GM12865 (cell line): ENCODE measurements around the gene MMS19.

ENCODE experiments used
- DNase-seq: peaks from one replicate; pipeline ENCODE4 v3.0.0; 2010; ENCODE audit warnings: low read depth
- H3K4me3 ChIP-seq: 2 replicates; pipeline ENCODE4 v1.5.1; 2011; ENCODE audit warnings: mild to moderate bottlenecking, low read depth, low read length, control low read depth
- CTCF ChIP-seq: IDR thresholded peaks from 2 replicates; pipeline ENCODE4 v1.5.1; 2011; ENCODE audit warnings: low read length, control low read depth, low read depth, inconsistent platforms; ENCODE audit not compliant: insufficient read depth; ENCODE audit errors: missing control alignments

MMS19 gene

GRCh38 chr10:97511711-97512440, 13.7 kb upstream of the MMS19 start:
- no peak for DNase-seq
- H3K4me3 ChIP-seq, result no peak overlapping the region
- TF ChIP-seq CTCF, result no peak

GRCh38 chr10:97510686-97511085, 12.5 kb upstream of the MMS19 start:
- DNase-seq, result no peak
- TF ChIP-seq CTCF, result no peak
- H3K4me3 ChIP-seq, result no peak overlapping the region

- DNase-seq, result no peak
- H3K4me3 ChIP-seq, result no peak overlapping the region
- no peak for TF ChIP-seq CTCF
These were observed 11.0 kb upstream of the MMS19 start for GRCh38 chr10:97509120-97509680.

GRCh38 chr10:97508342-97508741, 10.1 kb upstream of the MMS19 start:
- TF ChIP-seq CTCF, result no peak
- no peak overlapping the region for H3K4me3 ChIP-seq
- no peak for DNase-seq

- no peak for DNase-seq
- no peak for TF ChIP-seq CTCF
- H3K4me3 ChIP-seq, result no peak overlapping the region
These were observed 8.2 kb upstream of the MMS19 start for GRCh38 chr10:97506199-97506991.

GRCh38 chr10:97505152-97505551, 6.9 kb upstream of the MMS19 start:
- H3K4me3 ChIP-seq, result no peak overlapping the region
- no peak for DNase-seq
- TF ChIP-seq CTCF, result no peak

GRCh38 chr10:97503406-97503805, 5.2 kb upstream of the MMS19 start:
- no peak for TF ChIP-seq CTCF
- DNase-seq, result no peak
- H3K4me3 ChIP-seq, result no peak overlapping the region
